HepG2 (cell line): ENCODE measurements around the gene FAM89B. TPM values are rescaled to one million over a fixed set of nuclear protein-coding genes. Genes with fewer than 3 reads are reported as not detected.
A peak's percentile ranks its signal among the peaks of the same experiment; 100 is the strongest.

Source experiments
- ARID3A ChIP-seq: IDR thresholded peaks from 2 replicates; pipeline ENCODE4 v1.6.1; 2012; ENCODE audit warnings: low read depth, low read length, improper control_type of control experiment
- CBX5 ChIP-seq: sonication (generic); formaldehyde crosslinking; IDR thresholded peaks from 2 replicates; pipeline ENCODE4 v1.4.0; 2020; ENCODE audit warnings: missing genetic modification reagents, borderline replicate concordance
- ELK4 ChIP-seq: sonication (generic); formaldehyde crosslinking; IDR thresholded peaks from 2 replicates; pipeline ENCODE4 v1.9.0; 2021; ENCODE audit warnings: missing genetic modification reagents, borderline replicate concordance
- EZH2 ChIP-seq: conservative IDR thresholded peaks from 2 replicates; pipeline ENCODE4 v1.6.1; 2012; ENCODE audit warnings: mild to moderate bottlenecking, low read depth, low read length, moderate library complexity
- HNF4A ChIP-seq: sonication (generic); formaldehyde crosslinking; IDR thresholded peaks from 2 replicates; pipeline ENCODE4 v1.4.0; 2020; ENCODE audit warnings: missing genetic modification reagents
- JDP2 ChIP-seq: sonication (generic); formaldehyde crosslinking; IDR thresholded peaks from 2 replicates; pipeline ENCODE4 v1.8.1; 2022; ENCODE audit warnings: missing genetic modification reagents, borderline replicate concordance
- POLR2AphosphoS5 ChIP-seq: IDR thresholded peaks from 2 replicates; pipeline ENCODE4 v1.6.1; 2012; ENCODE audit warnings: low read depth, low read length
- PTBP1 ChIP-seq: fragments of 200-400 bp; formaldehyde crosslinking; IDR thresholded peaks from 2 replicates; pipeline ENCODE4 v1.6.1; 2018; ENCODE audit warnings: low read length, low read depth; ENCODE audit not compliant: poor library complexity, severe bottlenecking
- SP1 ChIP-seq, 2 experiments: fragments of 450-650 bp in 1 of 2; sonication (generic) in 1 of 2; formaldehyde crosslinking in 1 of 2; IDR thresholded peaks; 2 replicates each; pipeline versions ENCODE4 v1.4.0 to v1.6.1; 2016 to 2020; ENCODE audit warnings: missing genetic modification reagents in 1 of 2
- STAT5B ChIP-seq: sonication (generic); formaldehyde crosslinking; IDR thresholded peaks from 2 replicates; pipeline ENCODE4 v1.4.0; 2020; ENCODE audit warnings: missing genetic modification reagents
- TBX3 ChIP-seq: fragments of 450-650 bp; IDR thresholded peaks from 2 replicates; pipeline ENCODE4 v1.6.1; 2017; ENCODE audit warnings: antibody characterized with exemption, mild to moderate bottlenecking, inconsistent platforms, borderline replicate concordance
- TFDP1 ChIP-seq: IDR thresholded peaks from 2 replicates; pipeline ENCODE4 v1.6.1; 2016; ENCODE audit warnings: missing compliant biosample characterization, missing genetic modification reagents, borderline replicate concordance
- ZFP36L1 ChIP-seq: sonication (generic); formaldehyde crosslinking; IDR thresholded peaks from 2 replicates; pipeline ENCODE4 v1.8.0; 2022; ENCODE audit warnings: mild to moderate bottlenecking, missing genetic modification reagents, moderate library complexity
- ZNF30 ChIP-seq: sonication (generic); formaldehyde crosslinking; IDR thresholded peaks from 2 replicates; pipeline ENCODE4 v1.5.0; 2020; ENCODE audit warnings: mild to moderate bottlenecking, missing genetic modification reagents
- ZNF619 ChIP-seq: sonication (generic); formaldehyde crosslinking; IDR thresholded peaks from 2 replicates; pipeline ENCODE4 v1.4.0; 2020; ENCODE audit warnings: mild to moderate bottlenecking, missing genetic modification reagents
- ZNF660 ChIP-seq: sonication (generic); formaldehyde crosslinking; IDR thresholded peaks from 2 replicates; pipeline ENCODE4 v1.5.1; 2020; ENCODE audit warnings: mild to moderate bottlenecking, low read depth, missing genetic modification reagents, borderline replicate concordance
- ZNF891 ChIP-seq: sonication (generic); formaldehyde crosslinking; IDR thresholded peaks from 2 replicates; pipeline ENCODE4 v1.5.0; 2020; ENCODE audit warnings: mild to moderate bottlenecking, missing genetic modification reagents
- polyA plus RNA-seq, 8 experiments: library from polyadenylated mRNA; depleted of rRNA in 3 of 8; stranded (reverse) in 7 of 8; unstranded in 1 of 8; fragments of >200 nt; fragmentation: Illumina TruSeq in 4 of 8; extraction: Trizol in 4 of 8; gene quantifications; 2 replicates each; pipeline versions ENCODE4 v1.2.1 to v1.2.3, GENCODE V29; 2011 to 2016; ENCODE audit warnings: low read depth in 4 of 8, missing spikeins in 1 of 8, mixed read lengths in 1 of 8; ENCODE audit not compliant: insufficient read depth in 1 of 8
- total RNA-seq, 5 experiments: library from RNA; depleted of rRNA; stranded (reverse); fragments of >200 nt; fragmentation: Illumina TruSeq; extraction: Trizol; gene quantifications; 2 replicates each; pipeline ENCODE4 v1.2.3, GENCODE V29; 2016; ENCODE audit warnings: low read depth in 1 of 5
- TF ChIP-seq, protein P1 (sequence below): sonication (generic); formaldehyde crosslinking; IDR thresholded peaks from 2 replicates; pipeline ENCODE4 v1.4.0; 2020; ENCODE audit warnings: missing genetic modification reagents
- TF ChIP-seq, protein P2 (sequence below): sonication (generic); formaldehyde crosslinking; IDR thresholded peaks from 2 replicates; pipeline ENCODE4 v1.5.0; 2020; ENCODE audit warnings: missing genetic modification reagents

Gene FAM89B
- total and polyA plus RNA-seq, 2 of the 13 experiments (the other 11 are each of a cell fraction or from before 2014, with no cell fraction given) = 5.7 to 8.0 TPM

GRCh38 chr11:65569973-65570918 is 2.1 kb upstream of the FAM89B start, which contains the start of gene ZNRD2 (continued):
- TF ChIP-seq ZNF619 (peak; percentile 88), EZH2 (no peak), HNF4A (CRISPR knock-in tag) (no peak; the same call in none of the 2 replicates), ZNF660 (CRISPR knock-in tag) (no peak), ZNF30 (CRISPR knock-in tag) (no peak), ZFP36L1 (CRISPR knock-in tag) (no peak; the same call in 1 of the 2 replicates), TBX3 (no peak), ZNF891 (CRISPR knock-in tag) (peak; percentile 86; the same call in 1 of the 2 replicates), JDP2 (CRISPR knock-in tag) (no peak), ELK4 (no peak), CBX5 (CRISPR knock-in tag) (peak; percentile 58; the same call in 1 of the 2 replicates), POLR2AphosphoS5 (peak; percentile 68), SP1 (IDR thresholded peaks at IDR 0.05) (peak; percentile 90), SP1 (CRISPR knock-in tag; IDR thresholded peaks at IDR 0.05) (peak; percentile 100), STAT5B (0 out of 2 replicates have a peak, but pooled peaks have one; percentile 5), PTBP1 (no peak), TFDP1 (no peak; the same call in 1 of the 2 replicates), ARID3A (no peak)
- TF ChIP-seq, protein P1, sequence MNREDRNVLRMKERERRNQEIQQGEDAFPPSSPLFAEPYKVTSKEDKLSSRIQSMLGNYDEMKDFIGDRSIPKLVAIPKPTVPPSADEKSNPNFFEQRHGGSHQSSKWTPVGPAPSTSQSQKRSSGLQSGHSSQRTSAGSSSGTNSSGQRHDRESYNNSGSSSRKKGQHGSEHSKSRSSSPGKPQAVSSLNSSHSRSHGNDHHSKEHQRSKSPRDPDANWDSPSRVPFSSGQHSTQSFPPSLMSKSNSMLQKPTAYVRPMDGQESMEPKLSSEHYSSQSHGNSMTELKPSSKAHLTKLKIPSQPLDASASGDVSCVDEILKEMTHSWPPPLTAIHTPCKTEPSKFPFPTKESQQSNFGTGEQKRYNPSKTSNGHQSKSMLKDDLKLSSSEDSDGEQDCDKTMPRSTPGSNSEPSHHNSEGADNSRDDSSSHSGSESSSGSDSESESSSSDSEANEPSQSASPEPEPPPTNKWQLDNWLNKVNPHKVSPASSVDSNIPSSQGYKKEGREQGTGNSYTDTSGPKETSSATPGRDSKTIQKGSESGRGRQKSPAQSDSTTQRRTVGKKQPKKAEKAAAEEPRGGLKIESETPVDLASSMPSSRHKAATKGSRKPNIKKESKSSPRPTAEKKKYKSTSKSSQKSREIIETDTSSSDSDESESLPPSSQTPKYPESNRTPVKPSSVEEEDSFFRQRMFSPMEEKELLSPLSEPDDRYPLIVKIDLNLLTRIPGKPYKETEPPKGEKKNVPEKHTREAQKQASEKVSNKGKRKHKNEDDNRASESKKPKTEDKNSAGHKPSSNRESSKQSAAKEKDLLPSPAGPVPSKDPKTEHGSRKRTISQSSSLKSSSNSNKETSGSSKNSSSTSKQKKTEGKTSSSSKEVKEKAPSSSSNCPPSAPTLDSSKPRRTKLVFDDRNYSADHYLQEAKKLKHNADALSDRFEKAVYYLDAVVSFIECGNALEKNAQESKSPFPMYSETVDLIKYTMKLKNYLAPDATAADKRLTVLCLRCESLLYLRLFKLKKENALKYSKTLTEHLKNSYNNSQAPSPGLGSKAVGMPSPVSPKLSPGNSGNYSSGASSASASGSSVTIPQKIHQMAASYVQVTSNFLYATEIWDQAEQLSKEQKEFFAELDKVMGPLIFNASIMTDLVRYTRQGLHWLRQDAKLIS (CRISPR knock-in tag) = no peak
- TF ChIP-seq, protein P2, sequence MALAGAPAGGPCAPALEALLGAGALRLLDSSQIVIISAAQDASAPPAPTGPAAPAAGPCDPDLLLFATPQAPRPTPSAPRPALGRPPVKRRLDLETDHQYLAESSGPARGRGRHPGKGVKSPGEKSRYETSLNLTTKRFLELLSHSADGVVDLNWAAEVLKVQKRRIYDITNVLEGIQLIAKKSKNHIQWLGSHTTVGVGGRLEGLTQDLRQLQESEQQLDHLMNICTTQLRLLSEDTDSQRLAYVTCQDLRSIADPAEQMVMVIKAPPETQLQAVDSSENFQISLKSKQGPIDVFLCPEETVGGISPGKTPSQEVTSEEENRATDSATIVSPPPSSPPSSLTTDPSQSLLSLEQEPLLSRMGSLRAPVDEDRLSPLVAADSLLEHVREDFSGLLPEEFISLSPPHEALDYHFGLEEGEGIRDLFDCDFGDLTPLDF (CRISPR knock-in tag) = no peak
